Colon (tissue), 2 donors: ENCODE measurements around the gene SLC16A4.

Source experiments
- FAIRE-seq: peaks from 2 replicates; lab custom pipeline; 2012; peaks lifted over from hg19 to GRCh38; lab: Jason Lieb, UNC
- donor health status: control.
- donor health status: control.

SLC16A4 gene

GRCh38 chr1:110326826-110327225 is 64.0 kb downstream of the SLC16A4 start:
- FAIRE-seq = no peak

GRCh38 chr1:110324667-110325066 is 66.2 kb downstream of the SLC16A4 start:
- FAIRE-seq = no peak

GRCh38 chr1:110321846-110322245 is 69.0 kb downstream of the SLC16A4 start:
- no peak for FAIRE-seq

- peak; percentile 38 for FAIRE-seq
Observed at GRCh38 chr1:110321045-110321444, 69.8 kb downstream of the SLC16A4 start.

- FAIRE-seq = no peak
Observed at GRCh38 chr1:110320168-110320518, 70.7 kb downstream of the SLC16A4 start.

- FAIRE-seq = no peak
Observed at GRCh38 chr1:110319332-110320167, 71.3 kb downstream of the SLC16A4 start.

- FAIRE-seq = no peak
Observed at GRCh38 chr1:110318046-110318445, 72.8 kb downstream of the SLC16A4 start.

- no peak for FAIRE-seq
Observed at GRCh38 chr1:110316735-110317134, 74.1 kb downstream of the SLC16A4 start.
